Endometrial microvascular endothelial cells (primary cell): ENCODE data around the gene BNC2. TPM values are rescaled to one million over a fixed set of nuclear protein-coding genes. Genes with fewer than 3 reads are reported as not detected.

ENCODE experiments used
- in situ Hi-C: cut with HindIII; loops from 2 replicates; pipeline ENCODE4 v1.10.0; 2017; ENCODE audit warnings: low sequenced_read_pairs, low pct_unique_long_range_greater_than_20kb; ENCODE audit errors: inconsistent ontology term
- total RNA-seq: library from RNA; depleted of rRNA; stranded (reverse); fragments of >200 nt; gene quantifications from one replicate; pipeline ENCODE4 v1.2.3, GENCODE V29; 2015; ENCODE audit errors: inconsistent ontology term

BNC2 gene
- total RNA-seq, 1 donor from 2014 or later, result 18.7 TPM

DNA sequence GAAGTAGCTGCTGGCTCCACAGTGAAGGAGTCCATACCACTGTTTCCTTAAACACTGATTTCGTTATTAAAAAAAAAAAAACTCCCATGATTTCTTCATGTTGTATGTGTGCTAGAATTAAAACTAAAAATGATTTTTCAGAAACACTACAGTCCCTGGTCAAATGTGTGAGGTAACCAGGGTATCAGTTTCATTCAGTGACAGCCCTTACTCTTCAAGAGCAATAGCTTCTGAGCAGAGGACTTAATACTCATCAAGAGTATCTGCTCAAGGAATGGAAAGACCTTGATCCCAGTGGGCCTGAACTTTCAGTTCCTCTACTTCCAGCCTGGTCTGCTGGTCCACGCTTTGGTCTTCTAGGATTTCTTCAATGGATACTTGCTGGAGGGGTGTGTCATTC lies 95.1 kb downstream of the BNC2 start:
- in situ Hi-C loops, result no loop called here

DNA sequence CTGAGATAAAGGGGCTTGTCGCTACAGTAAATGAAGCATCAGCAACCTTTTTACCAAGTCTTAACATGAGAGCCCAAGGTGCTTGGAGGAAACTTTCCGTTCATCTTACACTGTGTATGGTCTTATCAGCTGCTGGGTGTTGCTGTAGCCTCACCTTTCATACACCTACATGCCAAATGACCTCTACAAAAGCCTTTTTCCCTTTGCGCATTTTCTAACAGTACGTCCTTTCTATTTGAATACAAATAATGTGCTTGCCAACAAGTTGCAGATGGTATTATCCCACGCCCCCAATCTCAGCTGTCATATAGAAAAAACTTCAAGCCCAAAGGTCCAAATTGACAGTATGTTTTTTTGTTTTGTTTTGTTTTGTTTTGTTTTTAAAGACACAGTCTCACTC lies 96.9 kb downstream of the BNC2 start:
- in situ Hi-C loops, result no loop called here

DNA sequence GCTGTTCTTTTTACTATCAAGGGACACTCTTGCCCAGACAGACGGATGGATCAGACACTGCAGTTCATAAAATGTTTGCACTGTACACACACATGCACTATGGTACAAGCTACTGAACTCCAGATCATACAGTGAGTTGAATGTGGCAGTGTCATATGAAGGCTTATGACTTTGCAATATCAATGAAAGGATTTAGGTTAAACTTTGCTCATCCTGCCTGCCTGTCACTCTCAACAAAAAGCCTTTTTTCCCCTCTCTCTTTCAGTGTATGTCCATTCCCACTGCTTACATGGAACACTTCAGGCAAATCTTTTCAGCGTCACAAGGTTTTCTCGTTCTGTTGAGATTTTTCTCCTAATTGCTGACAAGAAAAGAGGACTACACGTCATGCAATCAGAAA lies 97.4 kb downstream of the BNC2 start:
- in situ Hi-C loops, result no loop called here

DNA sequence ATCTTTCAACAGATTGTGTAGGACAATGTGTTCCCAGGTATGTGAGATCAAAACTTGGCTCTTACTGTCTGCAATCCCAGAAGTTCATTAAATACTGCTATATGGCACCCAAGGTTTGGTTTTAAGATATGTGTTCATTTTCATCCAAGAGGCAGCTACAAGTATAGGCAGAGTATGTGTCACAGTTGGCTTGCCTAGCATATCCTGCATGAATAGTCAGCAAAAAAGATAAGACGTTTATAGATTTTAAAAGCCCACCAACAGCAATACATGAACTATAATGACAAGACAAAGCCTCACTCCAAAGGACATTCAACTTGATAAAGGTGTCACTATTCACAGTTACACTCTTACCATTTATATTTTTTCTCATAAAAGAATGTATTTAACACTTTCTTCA lies 99.1 kb downstream of the BNC2 start:
- in situ Hi-C loops, result no loop called here

DNA sequence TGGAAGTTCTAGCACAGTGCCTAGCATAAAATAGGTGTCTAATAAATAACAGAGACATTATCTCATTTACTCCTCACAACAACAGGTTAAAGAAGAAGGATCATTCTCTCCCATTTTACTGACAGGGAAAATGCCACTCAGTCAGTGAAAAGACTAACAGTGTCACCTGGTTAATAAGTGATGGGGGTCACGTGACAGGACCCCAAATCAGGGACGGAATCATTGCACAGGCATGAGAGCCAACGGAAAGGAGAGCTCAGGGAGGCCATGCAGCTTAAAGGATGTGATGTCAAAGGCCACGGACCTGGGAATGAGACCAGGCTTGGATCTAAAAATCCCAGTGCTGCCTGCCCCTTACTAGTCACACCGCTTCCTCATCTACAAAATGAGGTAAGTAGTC lies 101.2 kb downstream of the BNC2 start:
- in situ Hi-C loops, result no loop called here

DNA sequence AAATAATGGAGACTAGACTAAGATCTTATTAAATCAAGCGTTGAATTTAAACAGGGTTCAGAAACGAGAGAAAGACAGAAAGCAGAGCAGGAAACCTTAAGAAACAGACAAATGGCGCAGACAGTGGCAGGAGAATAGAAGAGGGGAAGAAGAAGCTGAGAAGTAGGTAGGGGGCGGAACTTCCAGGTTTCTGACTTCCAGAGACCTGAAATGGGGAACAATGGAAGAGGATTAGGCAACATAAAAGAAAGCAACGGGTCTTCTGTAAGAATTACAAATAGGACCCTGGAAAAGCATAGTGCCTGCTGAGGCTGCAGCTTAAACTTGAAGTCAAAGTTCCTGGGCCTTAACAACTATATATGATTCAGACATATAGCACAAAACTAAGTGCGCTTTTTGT lies 101.7 kb downstream of the BNC2 start:
- in situ Hi-C loops, result no loop called here

DNA sequence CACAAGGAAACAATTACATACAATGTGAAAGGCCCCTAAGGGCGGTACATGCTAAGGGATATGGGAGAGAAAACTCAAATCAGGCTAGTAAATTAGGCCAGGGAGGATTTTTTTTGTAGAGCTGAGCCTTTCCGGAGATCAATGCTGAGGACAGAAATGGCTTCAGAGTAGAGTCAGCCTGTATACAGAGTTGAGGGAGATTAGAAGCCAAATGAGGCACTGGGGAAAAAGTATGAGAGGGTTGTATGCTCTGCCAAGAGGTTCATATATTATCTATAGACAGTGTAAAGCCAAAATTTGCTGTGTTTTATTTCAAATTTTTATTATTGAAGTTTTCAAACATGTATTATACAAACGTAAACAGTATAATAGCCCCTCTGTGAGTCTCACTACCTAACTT lies 103.1 kb downstream of the BNC2 start:
- in situ Hi-C loops, result no loop called here

DNA sequence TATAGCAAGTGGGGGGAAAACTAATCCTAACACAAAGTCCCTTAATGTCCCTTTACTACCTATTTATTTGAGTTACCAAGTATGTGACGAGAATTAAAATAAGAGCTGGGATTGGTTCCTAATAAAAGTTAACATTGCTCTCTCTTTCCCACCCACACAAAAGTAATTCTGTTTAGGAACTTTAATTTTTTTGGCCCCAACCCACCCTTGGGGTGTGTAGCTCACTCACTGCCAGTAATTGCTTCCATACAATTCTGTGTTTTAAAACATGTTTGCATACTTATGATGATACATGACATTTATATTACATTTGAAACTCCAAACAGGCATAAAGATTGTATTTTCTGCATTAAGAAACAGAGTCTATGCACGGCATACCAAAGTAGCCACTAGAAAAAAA lies 106.5 kb downstream of the BNC2 start:
- in situ Hi-C loops, result no loop called here

DNA sequence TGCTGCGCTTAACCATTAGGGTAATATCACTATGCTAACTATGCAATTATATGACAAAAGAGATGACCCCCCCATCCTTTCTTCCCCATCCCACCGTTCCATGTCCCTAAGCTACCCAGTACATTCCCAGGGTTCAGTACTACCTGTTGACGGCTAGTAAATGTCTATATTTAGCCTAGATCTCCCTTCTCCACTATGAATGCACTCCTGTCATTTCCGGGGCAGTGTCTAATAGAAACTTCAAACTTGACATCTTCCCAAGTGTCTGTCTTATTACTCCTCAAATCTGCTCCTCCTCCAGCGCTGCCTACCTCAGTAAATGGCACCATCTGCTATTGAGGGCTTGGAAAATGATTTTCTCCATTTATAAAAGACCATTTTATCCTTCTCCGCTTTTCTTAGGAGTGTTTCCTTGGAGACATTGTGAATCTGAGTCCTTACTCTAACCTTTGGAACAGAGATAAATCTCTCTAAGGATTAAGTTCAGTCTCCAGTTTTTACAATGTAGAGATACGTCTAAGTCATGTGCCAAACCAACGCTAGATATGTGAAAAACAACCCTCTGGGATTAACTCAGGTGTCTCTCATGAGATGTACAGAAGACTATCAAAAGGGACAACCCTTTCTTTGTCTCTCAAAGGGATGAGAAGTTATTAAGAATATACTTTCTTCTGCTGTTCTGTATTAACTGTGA lies 114.9 kb downstream of the BNC2 start:
- in situ Hi-C loops, result no loop called here

DNA sequence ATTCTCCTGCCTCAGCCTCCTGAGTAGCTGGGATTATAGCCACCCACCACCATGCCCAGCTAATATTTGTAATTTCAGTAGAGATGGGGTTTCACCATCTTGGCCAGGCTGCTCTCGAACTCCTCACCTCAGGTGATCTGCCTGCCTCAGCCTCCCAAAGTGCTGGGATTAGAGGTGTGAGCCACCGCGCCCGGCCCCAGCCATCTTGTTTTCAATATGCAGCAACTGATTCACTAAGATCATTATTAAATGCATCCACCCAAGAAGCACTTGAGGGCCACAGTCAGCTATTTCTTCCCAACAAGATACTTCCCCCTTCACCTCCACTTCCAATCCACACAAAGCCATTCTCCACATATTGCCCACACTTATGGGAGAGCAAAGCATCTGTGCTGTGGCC lies 115.8 kb downstream of the BNC2 start:
- in situ Hi-C loops, result no loop called here

DNA sequence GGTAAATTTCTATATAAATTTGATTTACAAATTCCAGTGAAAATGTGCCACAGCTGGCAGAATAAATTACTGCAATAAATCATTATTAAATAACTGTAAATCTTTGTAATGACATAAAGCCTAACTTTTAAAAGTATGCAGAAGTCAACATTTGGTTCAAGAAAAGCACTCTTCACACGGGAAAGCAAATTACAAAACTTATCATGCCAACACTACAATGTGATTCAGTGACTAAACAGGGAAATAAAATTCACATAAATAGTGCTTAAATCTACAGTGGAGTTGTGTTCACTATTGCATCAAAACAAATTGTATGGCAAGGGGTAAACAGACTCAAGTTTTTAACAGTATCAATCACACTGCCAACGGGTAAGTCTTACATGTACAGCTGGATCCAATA lies 117.2 kb downstream of the BNC2 start:
- in situ Hi-C loops, result no loop called here

DNA sequence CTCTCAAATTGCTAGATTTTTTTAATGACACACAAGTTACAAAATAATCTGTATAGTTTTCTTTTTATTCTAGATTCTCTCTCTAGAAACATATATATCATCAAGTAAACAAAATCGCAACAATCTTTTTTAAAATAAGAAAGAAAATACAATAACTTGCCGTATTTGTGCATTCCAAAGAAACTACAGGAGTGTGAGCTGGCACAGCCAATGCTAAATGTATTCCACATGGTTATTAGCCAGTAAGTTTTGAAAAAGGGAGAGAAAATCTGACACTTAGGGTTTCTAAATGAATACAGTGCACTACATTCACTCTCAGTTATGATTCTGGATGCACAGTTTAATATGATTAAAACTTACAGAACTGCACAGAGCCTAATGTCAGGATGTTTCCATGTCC lies 117.9 kb downstream of the BNC2 start:
- in situ Hi-C loops, result no loop called here

DNA sequence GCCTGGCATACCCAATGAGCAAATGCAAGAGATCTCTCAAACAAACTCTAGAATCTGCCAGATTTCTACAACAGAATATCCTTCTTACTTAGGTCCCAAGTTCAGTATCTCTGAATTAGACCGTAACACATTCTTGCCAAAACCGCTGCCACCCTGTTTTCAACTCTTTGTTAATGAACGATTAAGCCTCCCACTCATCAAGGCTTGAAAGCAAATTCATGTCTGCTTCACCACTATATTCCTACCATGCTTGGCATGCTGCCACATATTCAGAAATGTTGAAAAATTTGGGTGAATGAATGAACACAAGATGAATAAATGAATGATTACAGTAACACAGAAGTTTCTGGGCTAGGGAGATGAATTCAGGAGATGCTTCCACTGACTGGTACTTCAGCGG lies 119.9 kb downstream of the BNC2 start:
- in situ Hi-C loops, result no loop called here

DNA sequence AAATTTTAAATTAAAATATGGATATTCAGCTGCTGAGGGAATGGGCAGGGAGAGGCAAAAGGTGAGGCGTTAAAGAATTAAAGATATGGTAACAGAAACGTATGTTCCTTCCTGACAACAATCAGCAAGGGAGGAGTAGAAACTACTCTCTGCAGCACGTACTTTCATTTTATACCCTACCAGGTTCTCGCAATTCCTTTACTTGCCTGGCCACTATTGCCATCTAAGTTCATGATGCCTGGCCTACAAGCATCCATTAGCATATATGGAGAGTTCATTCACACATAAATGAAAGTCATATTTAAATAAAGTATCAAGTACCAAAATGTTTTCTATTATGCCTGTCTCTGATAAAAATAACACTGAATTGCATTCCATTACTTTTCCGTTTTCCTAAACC lies 125.1 kb downstream of the BNC2 start:
- in situ Hi-C loops, result no loop called here

DNA sequence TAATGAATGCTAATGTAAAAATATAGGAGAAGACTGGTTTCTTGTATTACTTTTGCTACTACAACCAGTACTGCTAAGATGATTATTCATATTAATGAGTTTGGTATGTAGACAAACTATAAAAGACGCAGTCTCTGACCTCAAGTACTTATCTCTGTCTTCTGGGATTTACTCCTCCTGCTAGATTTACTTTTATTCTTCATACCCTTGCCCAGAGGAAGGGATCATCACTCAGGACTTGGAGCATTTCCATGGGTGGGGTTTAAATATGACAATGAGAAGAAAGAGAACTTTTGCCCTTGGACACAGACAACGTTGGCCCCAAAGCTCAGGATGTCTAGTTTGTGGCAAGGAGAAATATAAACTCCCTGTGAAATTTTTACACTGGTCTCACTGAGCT lies 126.1 kb downstream of the BNC2 start:
- in situ Hi-C loops, result no loop called here

DNA sequence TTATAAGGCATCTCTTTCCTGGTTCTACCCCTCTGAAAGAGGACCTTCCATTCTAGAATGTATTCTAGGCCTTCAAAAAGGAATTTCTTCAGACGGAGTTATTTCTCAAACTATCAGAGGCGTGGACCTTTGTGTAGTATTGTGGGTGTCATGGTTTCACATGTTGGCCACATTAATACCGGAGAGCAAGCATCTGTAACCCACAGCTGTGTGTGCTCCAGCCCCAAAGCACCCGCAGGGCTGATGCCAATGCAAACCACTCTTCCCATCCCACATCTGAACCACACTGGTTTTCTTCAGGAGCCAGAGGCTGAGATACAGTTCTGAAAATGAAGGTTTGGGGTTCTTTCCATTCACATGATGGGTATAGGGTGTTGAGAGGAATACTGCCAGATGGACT lies 127.1 kb downstream of the BNC2 start:
- in situ Hi-C loops, result no loop called here

DNA sequence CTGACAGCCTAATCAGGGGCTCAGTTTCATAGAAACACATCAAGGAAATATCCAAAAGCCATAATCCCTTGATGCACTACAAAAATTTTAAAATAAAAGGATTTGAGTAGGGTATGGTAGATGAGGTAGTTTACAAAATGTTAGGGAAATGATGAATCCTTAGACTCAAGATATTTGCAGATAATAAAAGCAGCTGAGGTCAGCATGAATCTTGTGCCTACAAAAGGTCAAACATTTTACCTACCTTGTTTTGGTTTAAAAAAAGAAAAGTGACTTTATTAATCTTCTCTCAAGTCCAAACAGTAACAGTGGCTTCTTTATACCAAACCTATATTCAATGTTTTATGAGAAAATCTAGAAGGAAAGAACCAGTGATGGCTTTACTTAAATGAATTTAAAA lies 135.5 kb downstream of the BNC2 start:
- in situ Hi-C loops, result no loop called here

DNA sequence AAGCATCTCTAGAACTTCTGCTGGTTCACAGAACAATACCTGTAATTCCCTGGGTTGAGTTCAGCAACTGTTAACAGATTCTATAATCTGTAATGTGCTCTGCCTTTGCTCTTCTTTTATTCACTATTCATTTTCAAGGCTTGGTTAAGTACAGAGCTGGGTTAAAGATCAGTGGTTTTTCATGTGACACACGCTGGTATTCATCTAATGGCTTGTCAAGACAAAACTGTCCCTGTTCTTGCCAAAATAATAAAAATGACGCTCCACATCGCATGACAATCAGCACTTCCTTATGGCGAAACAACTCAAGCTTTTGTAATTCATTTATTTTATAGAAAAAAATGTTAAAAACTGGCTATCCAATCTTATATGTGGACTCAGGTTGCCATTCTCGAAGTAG lies 137.9 kb downstream of the BNC2 start:
- in situ Hi-C loops, result no loop called here

DNA sequence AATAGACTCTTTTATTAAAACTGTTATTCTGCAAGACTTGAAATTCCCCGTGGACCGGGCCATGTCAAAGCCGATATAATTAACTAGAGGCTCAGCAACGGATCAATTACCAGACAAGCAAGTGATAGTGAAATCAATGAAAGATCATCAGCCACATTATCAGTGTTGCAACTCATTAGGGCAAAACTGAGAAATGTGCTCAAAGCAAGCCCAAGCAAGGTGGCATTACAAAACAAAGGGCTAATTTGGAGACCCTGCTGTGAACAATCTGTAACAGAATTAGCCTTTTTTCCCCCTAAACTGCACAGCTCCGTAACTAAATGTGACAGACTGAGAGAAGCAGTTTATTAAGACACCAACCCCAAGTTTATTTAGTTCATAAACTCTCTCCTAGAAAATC lies 140.3 kb downstream of the BNC2 start:
- in situ Hi-C loops, result no loop called here

DNA sequence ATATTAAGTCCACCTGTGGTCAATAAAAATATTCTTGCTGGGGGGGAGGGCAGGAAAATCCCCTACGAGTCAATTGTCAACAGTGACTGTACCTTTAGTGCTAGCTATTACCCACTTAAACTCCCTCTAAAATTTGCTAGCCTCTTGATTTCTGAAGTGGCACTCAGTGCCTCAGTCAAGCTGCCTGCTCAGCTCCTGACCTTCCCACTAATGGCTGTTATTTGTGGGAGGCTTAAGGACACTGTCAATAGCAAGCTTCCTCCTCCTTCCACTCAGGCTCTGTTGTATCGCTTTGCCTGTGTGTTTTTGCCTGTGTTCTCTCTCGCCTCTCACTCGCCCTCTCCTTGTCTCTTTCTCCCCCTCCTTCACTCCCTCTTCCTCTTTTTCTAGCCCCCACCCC lies 140.8 kb downstream of the BNC2 start:
- in situ Hi-C loops, result no loop called here

DNA sequence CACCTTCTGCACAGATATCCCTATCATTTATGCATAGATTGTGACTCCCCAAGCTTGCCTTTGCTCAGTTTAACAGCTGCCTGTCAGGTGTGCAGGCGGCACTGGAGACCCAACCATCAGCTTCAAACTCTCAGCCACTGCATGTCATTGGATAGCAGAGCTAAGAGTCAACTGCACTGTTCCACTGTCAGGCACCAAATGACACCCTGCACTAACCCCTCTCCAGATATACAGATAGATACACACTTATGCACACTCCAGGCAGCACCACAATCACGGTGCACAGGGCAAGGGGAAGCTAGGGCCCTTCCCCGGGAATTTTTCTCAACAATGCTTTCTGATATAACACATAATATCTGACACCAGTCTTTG lies 142.3 kb downstream of the BNC2 start:
- in situ Hi-C loops, result no loop called here
